Smooth muscle cell (in vitro differentiated cells): Measurements from ENCODE around the gene GNL2. TPM values are rescaled to one million over a fixed set of nuclear protein-coding genes. Genes with fewer than 3 reads are reported as not detected.

Source experiments
- DNase-seq: peaks from one replicate; lab custom pipeline; 2025; ENCODE audit not compliant: unreplicated experiment; lab: John Stamatoyannopoulos, UW
- H2AFZ ChIP-seq: fragments of 200-600 bp; sonication (generic); 2 replicates; pipeline ENCODE4 v1.6.0; 2016; ENCODE audit warnings: antibody characterized with exemption, low read depth, mild to moderate bottlenecking
- H3F3A ChIP-seq: fragments of 200-600 bp; sonication (generic); 2 replicates; pipeline ENCODE4 v1.6.0; 2017; ENCODE audit warnings: antibody characterized with exemption, low read depth
- H3K27ac ChIP-seq: fragments of 200-600 bp; sonication (generic); 2 replicates; pipeline ENCODE4 v1.5.1; 2016; ENCODE audit warnings: low read depth, mild to moderate bottlenecking
- H3K27me3 ChIP-seq: fragments of 200-600 bp; sonication (generic); 2 replicates; pipeline ENCODE4 v1.6.1; 2016; ENCODE audit warnings: low read depth, mild to moderate bottlenecking
- H3K36me3 ChIP-seq: fragments of 200-600 bp; sonication (generic); 2 replicates; pipeline ENCODE4 v1.5.1; 2016; ENCODE audit warnings: low read depth
- H3K4me1 ChIP-seq: fragments of 200-600 bp; sonication (generic); 2 replicates; pipeline ENCODE4 v1.5.1; 2016; ENCODE audit warnings: low read depth
- H3K4me2 ChIP-seq: fragments of 200-600 bp; sonication (generic); 2 replicates; pipeline ENCODE4 v1.6.0; 2016; ENCODE audit warnings: mild to moderate bottlenecking
- H3K4me3 ChIP-seq: fragments of 200-600 bp; sonication (generic); 2 replicates; pipeline ENCODE4 v1.5.1; 2016; ENCODE audit warnings: mild to moderate bottlenecking
- H3K79me2 ChIP-seq: fragments of 200-600 bp; sonication (generic); 2 replicates; pipeline ENCODE4 v1.6.0; 2016; ENCODE audit warnings: low read depth, mild to moderate bottlenecking
- H3K9ac ChIP-seq: fragments of 200-600 bp; sonication (generic); 2 replicates; pipeline ENCODE4 v1.6.0; 2016; ENCODE audit warnings: low read depth
- H3K9me3 ChIP-seq: fragments of 200-600 bp; sonication (generic); replicated peaks from 2 replicates; pipeline ENCODE4 v1.5.1; 2016; ENCODE audit warnings: low read depth
- H4K20me1 ChIP-seq: fragments of 200-600 bp; sonication (generic); 2 replicates; pipeline ENCODE4 v1.6.0; 2016; ENCODE audit warnings: low read depth
- CTCF ChIP-seq: fragments of 200-600 bp; sonication (generic); IDR thresholded peaks from 2 replicates; pipeline ENCODE4 v1.5.1; 2017; ENCODE audit warnings: borderline replicate concordance, mild to moderate bottlenecking, antibody characterized with exemption; ENCODE audit not compliant: insufficient read depth, poor library complexity, severe bottlenecking
- WGBS: methylation state at CpG from one replicate; pipeline ENCODE4 v1.1.7; 2016; ENCODE audit warnings: low lambda C conversion rate; 5-methylcytosine and 5-hydroxymethylcytosine counted together
- polyA plus RNA-seq: library from polyadenylated mRNA; unstranded; fragments of >200 nt; fragmentation: Nextera tagmentation; extraction: Ambion mirVana; gene quantifications from 2 replicates; pipeline ENCODE4 v1.2.1, GENCODE V29; 2016
- total RNA-seq: library from RNA; depleted of rRNA; stranded (reverse); fragments of >200 nt; gene quantifications from 2 replicates; pipeline ENCODE4 v1.2.3, GENCODE V29; 2014

Gene GNL2
- total and polyA plus RNA-seq, 2 experiments from 2014 or later: 57.4 to 61.2 TPM

- Histone ChIP-seq H3K4me1 (peaks cover 14% of the 10 kb centered on the region), H4K20me1 (peaks cover 33% of the 10 kb centered on the region), H3K4me2 (peak overlapping the region; percentile 98), H3F3A (no peaks in the 10 kb centered on the region), H3K27ac (peak overlapping the region; percentile 88), H3K9me3 (no peaks in the 10 kb centered on the region), H3K79me2 (peaks cover 40% of the 10 kb centered on the region), H3K27me3 (no peaks in the 10 kb centered on the region), H3K36me3 (no peaks in the 10 kb centered on the region), H3K9ac (peak overlapping the region; percentile 97), H3K4me3 (peak overlapping the region; percentile 93), H2AFZ (no peak overlapping the region)
- 11% methylated on average over 11 of the region's 11 CpGs for WGBS
- DNase-seq: no peak
- TF ChIP-seq CTCF: no peak
Observed at GRCh38 chr1:37553598-37553926, 42.2 kb downstream of the GNL2 start.

GRCh38 chr1:37549341-37549740 lies 46.4 kb downstream of the GNL2 start:
- H3K27me3 ChIP-seq: no peaks in the 10 kb centered on the region
- peaks cover 12% of the 10 kb centered on the region for H3K4me1 ChIP-seq
- H3K4me2 ChIP-seq: no peak overlapping the region
- no peaks in the 10 kb centered on the region for H3K9me3 ChIP-seq
- no peak overlapping the region for H3K9ac ChIP-seq
- H3K4me3 ChIP-seq: no peak overlapping the region
- no peak for DNase-seq
- H3K79me2 ChIP-seq: peaks cover 43% of the 10 kb centered on the region
- H3K36me3 ChIP-seq: peaks cover 4% of the 10 kb centered on the region
- no peak for TF ChIP-seq CTCF
- no peak overlapping the region for H2AFZ ChIP-seq
- WGBS: 83% methylated on average over 6 of the region's 6 CpGs
- peaks cover 41% of the 10 kb centered on the region for H4K20me1 ChIP-seq
- H3K27ac ChIP-seq: peak overlapping the region; percentile 8
- H3F3A ChIP-seq: no peaks in the 10 kb centered on the region

GRCh38 chr1:37545019-37545418 lies 50.7 kb downstream of the GNL2 start:
- TF ChIP-seq CTCF: no peak
- Histone ChIP-seq H2AFZ (no peak overlapping the region), H4K20me1 (peaks cover 39% of the 10 kb centered on the region), H3K36me3 (peaks cover 4% of the 10 kb centered on the region), H3K27me3 (no peaks in the 10 kb centered on the region), H3K27ac (no peak overlapping the region), H3K9ac (no peak overlapping the region), H3K4me2 (no peak overlapping the region), H3K4me1 (no peaks in the 10 kb centered on the region), H3K4me3 (no peak overlapping the region), H3F3A (no peaks in the 10 kb centered on the region), H3K79me2 (peaks cover 7% of the 10 kb centered on the region), H3K9me3 (no peaks in the 10 kb centered on the region)
- DNase-seq: no peak
- 82% methylated on average over 5 of the region's 5 CpGs for WGBS

GRCh38 chr1:37544530-37544929 lies 51.2 kb downstream of the GNL2 start:
- no peak for TF ChIP-seq CTCF
- Histone ChIP-seq H4K20me1 (peaks cover 35% of the 10 kb centered on the region), H3K27me3 (no peaks in the 10 kb centered on the region), H3K27ac (no peak overlapping the region), H3K4me3 (no peak overlapping the region), H3K9me3 (no peaks in the 10 kb centered on the region), H3K4me2 (no peak overlapping the region), H3F3A (no peaks in the 10 kb centered on the region), H2AFZ (no peak overlapping the region), H3K79me2 (peaks cover 3% of the 10 kb centered on the region), H3K4me1 (no peaks in the 10 kb centered on the region), H3K9ac (no peak overlapping the region), H3K36me3 (peaks cover 4% of the 10 kb centered on the region)
- DNase-seq: no peak
- WGBS: over 99% methylated on average over 21 of the region's 21 CpGs
